ENCODE data around the gene UGT1A9.
"Not testable (repeated sequence)": the region's sequence is repeated elsewhere in the genome, so short reads cannot be mapped to it uniquely, and the experiment has no call there.

GRCh38 chr2:233736868-233737653 is 65.4 kb downstream of the UGT1A9 start:
- TF ChIP-seq, protein P1, sequence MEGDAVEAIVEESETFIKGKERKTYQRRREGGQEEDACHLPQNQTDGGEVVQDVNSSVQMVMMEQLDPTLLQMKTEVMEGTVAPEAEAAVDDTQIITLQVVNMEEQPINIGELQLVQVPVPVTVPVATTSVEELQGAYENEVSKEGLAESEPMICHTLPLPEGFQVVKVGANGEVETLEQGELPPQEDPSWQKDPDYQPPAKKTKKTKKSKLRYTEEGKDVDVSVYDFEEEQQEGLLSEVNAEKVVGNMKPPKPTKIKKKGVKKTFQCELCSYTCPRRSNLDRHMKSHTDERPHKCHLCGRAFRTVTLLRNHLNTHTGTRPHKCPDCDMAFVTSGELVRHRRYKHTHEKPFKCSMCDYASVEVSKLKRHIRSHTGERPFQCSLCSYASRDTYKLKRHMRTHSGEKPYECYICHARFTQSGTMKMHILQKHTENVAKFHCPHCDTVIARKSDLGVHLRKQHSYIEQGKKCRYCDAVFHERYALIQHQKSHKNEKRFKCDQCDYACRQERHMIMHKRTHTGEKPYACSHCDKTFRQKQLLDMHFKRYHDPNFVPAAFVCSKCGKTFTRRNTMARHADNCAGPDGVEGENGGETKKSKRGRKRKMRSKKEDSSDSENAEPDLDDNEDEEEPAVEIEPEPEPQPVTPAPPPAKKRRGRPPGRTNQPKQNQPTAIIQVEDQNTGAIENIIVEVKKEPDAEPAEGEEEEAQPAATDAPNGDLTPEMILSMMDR (conservative IDR thresholded peaks at IDR 0.05) = not testable (repeated sequence)
- TF ChIP-seq EZH2 (IDR thresholded peaks at IDR 0.05; ENCODE audit: low read depth) = not testable (repeated sequence)

Measured in PC-9 (cell line).